B cell (primary cell): ENCODE results near the gene C10orf62.

Source experiments
- EZH2 ChIP-seq: IDR thresholded peaks from 2 replicates; pipeline ENCODE4 v1.6.1; 2012; ENCODE audit warnings: borderline replicate concordance, low read depth, mild to moderate bottlenecking, moderate library complexity, low read length; ENCODE audit not compliant: insufficient read depth, poor library complexity, severe bottlenecking
- TF ChIP-seq, protein P1 (sequence below): fragments of 200-600 bp; IDR thresholded peaks from one replicate; pipeline ENCODE4 v1.8.0; 2022; ENCODE audit warnings: antibody characterized with exemption, mild to moderate bottlenecking

DNA sequence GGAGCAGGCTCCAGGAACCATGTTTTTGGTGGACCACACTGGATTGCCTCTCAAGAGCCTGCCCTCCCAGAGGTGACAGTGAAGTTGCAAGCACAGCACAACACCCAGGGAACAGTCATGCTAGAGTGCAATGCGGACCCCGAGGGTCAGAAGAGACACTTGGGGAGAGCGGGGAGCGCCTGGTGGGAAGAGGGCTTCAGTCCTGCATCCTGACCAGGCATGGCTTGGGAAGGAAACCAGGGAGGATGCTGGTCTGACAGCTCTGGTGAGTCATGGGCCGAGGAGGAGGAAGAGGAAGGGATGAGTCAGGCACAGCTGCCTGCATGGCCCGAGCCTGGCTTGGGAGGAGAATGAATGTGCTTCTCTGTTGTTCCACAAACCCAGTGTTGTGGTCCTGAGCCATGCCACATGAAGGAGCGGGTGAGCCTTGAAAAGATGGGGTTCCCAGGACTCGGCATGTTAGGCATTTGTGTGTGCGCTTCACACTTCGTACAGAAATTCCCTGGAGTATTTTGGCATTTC is 46.4 kb upstream of the C10orf62 start:
- TF ChIP-seq, protein P1, sequence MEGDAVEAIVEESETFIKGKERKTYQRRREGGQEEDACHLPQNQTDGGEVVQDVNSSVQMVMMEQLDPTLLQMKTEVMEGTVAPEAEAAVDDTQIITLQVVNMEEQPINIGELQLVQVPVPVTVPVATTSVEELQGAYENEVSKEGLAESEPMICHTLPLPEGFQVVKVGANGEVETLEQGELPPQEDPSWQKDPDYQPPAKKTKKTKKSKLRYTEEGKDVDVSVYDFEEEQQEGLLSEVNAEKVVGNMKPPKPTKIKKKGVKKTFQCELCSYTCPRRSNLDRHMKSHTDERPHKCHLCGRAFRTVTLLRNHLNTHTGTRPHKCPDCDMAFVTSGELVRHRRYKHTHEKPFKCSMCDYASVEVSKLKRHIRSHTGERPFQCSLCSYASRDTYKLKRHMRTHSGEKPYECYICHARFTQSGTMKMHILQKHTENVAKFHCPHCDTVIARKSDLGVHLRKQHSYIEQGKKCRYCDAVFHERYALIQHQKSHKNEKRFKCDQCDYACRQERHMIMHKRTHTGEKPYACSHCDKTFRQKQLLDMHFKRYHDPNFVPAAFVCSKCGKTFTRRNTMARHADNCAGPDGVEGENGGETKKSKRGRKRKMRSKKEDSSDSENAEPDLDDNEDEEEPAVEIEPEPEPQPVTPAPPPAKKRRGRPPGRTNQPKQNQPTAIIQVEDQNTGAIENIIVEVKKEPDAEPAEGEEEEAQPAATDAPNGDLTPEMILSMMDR = no peak
- no peak for TF ChIP-seq EZH2
